Keratinocyte (primary cell): ENCODE results near the gene MYBBP1A. TPM values are rescaled to one million over a fixed set of nuclear protein-coding genes. Genes with fewer than 3 reads are reported as not detected.

Experiments used
- DNase-seq: peaks from one replicate; pipeline ENCODE4 v3.0.0-alpha.2; 2011; ENCODE audit warnings: low read depth, missing footprints, low spot score
- FAIRE-seq: peaks from 2 replicates; lab custom pipeline; 2011; peaks lifted over from hg19 to GRCh38; lab: Jason Lieb, UNC
- H2AFZ ChIP-seq: 2 replicates; pipeline ENCODE4 v1.6.0; 2012; ENCODE audit warnings: low read length, control low read depth, inconsistent platforms; ENCODE audit not compliant: control insufficient read depth
- H3K27ac ChIP-seq: 2 replicates; pipeline ENCODE4 v1.5.1; 2011; ENCODE audit warnings: low read length; ENCODE audit not compliant: control insufficient read depth, insufficient read depth
- H3K27me3 ChIP-seq: 3 replicates; pipeline ENCODE4 v1.6.0; 2011; ENCODE audit warnings: low read length; ENCODE audit not compliant: control insufficient read depth, insufficient read depth; ENCODE audit errors: extremely low read depth
- H3K36me3 ChIP-seq, 2 experiments: 2 replicates in 1 of 2; 3 replicates in 1 of 2; pipeline ENCODE4 v1.5.1; 2011; ENCODE audit warnings: low read length in 2 of 2, mild to moderate bottlenecking in 1 of 2; ENCODE audit not compliant: control insufficient read depth in 2 of 2, insufficient read depth in 2 of 2; ENCODE audit errors: extremely low read depth in 1 of 2
- H3K4me1 ChIP-seq: 3 replicates; pipeline ENCODE4 v1.5.1; 2011; ENCODE audit warnings: low read length; ENCODE audit not compliant: control insufficient read depth, insufficient read depth; ENCODE audit errors: extremely low read depth
- H3K4me2 ChIP-seq: 3 replicates; pipeline ENCODE4 v1.6.0; 2011; ENCODE audit warnings: low read depth, low read length; ENCODE audit not compliant: control insufficient read depth, insufficient read depth; ENCODE audit errors: extremely low read depth
- H3K4me3 ChIP-seq, 3 experiments: fragments of 200-600 bp in 1 of 3; sonication (generic) in 1 of 3; 2 replicates in 2 of 3; 3 replicates in 1 of 3; pipeline ENCODE4 v1.5.1; 2011 to 2016; ENCODE audit warnings: low read length in 3 of 3, mild to moderate bottlenecking in 3 of 3, control low read depth in 2 of 3, inconsistent platforms in 1 of 3, low read depth in 1 of 3, mixed read lengths in 1 of 3, mixed run types in 1 of 3, moderate library complexity in 1 of 3; ENCODE audit not compliant: control insufficient read depth in 2 of 3, insufficient read depth in 2 of 3; ENCODE audit errors: extremely low read depth in 1 of 3
- H3K79me2 ChIP-seq: 2 replicates; pipeline ENCODE4 v1.6.0; 2012; ENCODE audit warnings: low read length; ENCODE audit not compliant: control insufficient read depth, insufficient read depth
- H3K9ac ChIP-seq: 3 replicates; pipeline ENCODE4 v1.6.0; 2011; ENCODE audit warnings: low read length; ENCODE audit not compliant: control insufficient read depth, insufficient read depth; ENCODE audit errors: extremely low read depth
- H3K9me1 ChIP-seq: 3 replicates; pipeline ENCODE4 v1.6.0; 2011; ENCODE audit warnings: low read length; ENCODE audit not compliant: control insufficient read depth, insufficient read depth; ENCODE audit errors: extremely low read depth
- H3K9me3 ChIP-seq: 2 replicates; pipeline ENCODE4 v1.5.1; 2012; ENCODE audit warnings: low read depth, low read length; ENCODE audit not compliant: control insufficient read depth
- H4K20me1 ChIP-seq: 3 replicates; pipeline ENCODE4 v1.6.0; 2011; ENCODE audit warnings: low read length; ENCODE audit not compliant: control insufficient read depth, insufficient read depth; ENCODE audit errors: extremely low read depth
- CTCF ChIP-seq, 3 experiments: IDR thresholded peaks in 1 of 3; conservative IDR thresholded peaks in 1 of 3; optimal IDR thresholded peaks in 1 of 3; 2 replicates in 2 of 3; 3 replicates in 1 of 3; pipeline versions ENCODE3 to v1.5.1; 2011; ENCODE audit warnings: low read length in 3 of 3, mild to moderate bottlenecking in 3 of 3, moderate library complexity in 2 of 3, control low read depth in 1 of 3, inconsistent platforms in 1 of 3; ENCODE audit not compliant: insufficient read depth in 2 of 3; ENCODE audit errors: extremely low read depth in 1 of 3
- EZH2 ChIP-seq: IDR thresholded peaks from one replicate; pipeline ENCODE4 v1.6.1; 2012; ENCODE audit warnings: inconsistent platforms, mild to moderate bottlenecking, low read length, moderate library complexity
- dilution Hi-C: fragments of 300-500 bp; cut with MboI; formaldehyde crosslinking; loops from one replicate; pipeline ENCODE4 v1.7.0; 2020; ENCODE audit warnings: low sequenced_read_pairs; ENCODE audit not compliant: extremely low pct_ligation_motif_present
- polyA plus RNA-seq, 5 experiments: library from polyadenylated mRNA; depleted of rRNA in 3 of 5; stranded (reverse) in 3 of 5; stranded (forward) in 1 of 5; unstranded in 1 of 5; fragments of >200 nt; gene quantifications; 1 replicate in 1 of 5; 2 replicates in 3 of 5; 3 replicates in 1 of 5; pipeline versions ENCODE4 v1.2.1 to v1.2.3, GENCODE V29; 2011 to 2012; ENCODE audit warnings: missing spikeins in 2 of 5, low read depth in 1 of 5, low replicate concordance in 1 of 5

Gene MYBBP1A
- polyA plus RNA-seq, 1 donor (not counting 4 experiments of a cell fraction or from before 2014, with no cell fraction given): 20.5 TPM

- TF ChIP-seq CTCF (optimal IDR thresholded peaks at IDR 0.05 in 1 of 3, IDR thresholded peaks at IDR 0.05 in 1 of 3, conservative IDR thresholded peaks at IDR 0.05 in 1 of 3; ENCODE audit: extremely low read depth in 1 of 3, insufficient read depth in 2 of 3, low read length in 3 of 3): no peak
- TF ChIP-seq EZH2: no peak
- Histone ChIP-seq H3K27ac (no peak overlapping the region), H3K79me2 (no peaks in the 10 kb centered on the region), H3K27me3 (peaks cover 30% of the 10 kb centered on the region), H2AFZ (no peak overlapping the region), H3K9ac (no peak overlapping the region), H3K4me2 (no peak overlapping the region), H3K36me3 (no peaks in the 10 kb centered on the region), H3K4me3 (no peak overlapping the region), H3K9me3 (no peaks in the 10 kb centered on the region), H4K20me1 (no peaks in the 10 kb centered on the region), H3K4me1 (no peaks in the 10 kb centered on the region), H3K9me1 (no peaks in the 10 kb centered on the region)
- FAIRE-seq (no peak), DNase-seq (no peak)
- dilution Hi-C loops: no loop called here
These were observed 48.3 kb downstream of the MYBBP1A start for GRCh38 chr17:4506892-4507291.

- no peaks in the 10 kb centered on the region for H3K9me1 ChIP-seq
- no peak overlapping the region for H2AFZ ChIP-seq
- H3K9ac ChIP-seq: no peak overlapping the region
- no peaks in the 10 kb centered on the region for H3K79me2 ChIP-seq
- DNase-seq: no peak
- H3K36me3 ChIP-seq: no peaks in the 10 kb centered on the region
- peaks cover 36% of the 10 kb centered on the region for H3K27me3 ChIP-seq
- peaks cover 3% of the 10 kb centered on the region for H4K20me1 ChIP-seq
- TF ChIP-seq CTCF (optimal IDR thresholded peaks at IDR 0.05 in 1 of 3, IDR thresholded peaks at IDR 0.05 in 1 of 3, conservative IDR thresholded peaks at IDR 0.05 in 1 of 3; ENCODE audit: extremely low read depth in 1 of 3, insufficient read depth in 2 of 3, low read length in 3 of 3) (no peak), EZH2 (no peak)
- H3K27ac ChIP-seq: no peak overlapping the region
- no peaks in the 10 kb centered on the region for H3K4me1 ChIP-seq
- no peak overlapping the region for H3K4me3 ChIP-seq
- no peaks in the 10 kb centered on the region for H3K9me3 ChIP-seq
- dilution Hi-C loops: no loop called here
- no peak overlapping the region for H3K4me2 ChIP-seq
- no peak for FAIRE-seq
These were observed 48.9 kb downstream of the MYBBP1A start for GRCh38 chr17:4506175-4506813.
